GM18909 (cell line): Measurements from ENCODE around the gene BOD1L2.

Experiments
- ATAC-seq: cut with Tn5 transposase; IDR thresholded peaks from one replicate; pipeline ENCODE4 v1.9.1; 2021; ENCODE audit warnings: mild to moderate bottlenecking; ENCODE audit not compliant: unreplicated experiment, poor library complexity

Gene BOD1L2

DNA sequence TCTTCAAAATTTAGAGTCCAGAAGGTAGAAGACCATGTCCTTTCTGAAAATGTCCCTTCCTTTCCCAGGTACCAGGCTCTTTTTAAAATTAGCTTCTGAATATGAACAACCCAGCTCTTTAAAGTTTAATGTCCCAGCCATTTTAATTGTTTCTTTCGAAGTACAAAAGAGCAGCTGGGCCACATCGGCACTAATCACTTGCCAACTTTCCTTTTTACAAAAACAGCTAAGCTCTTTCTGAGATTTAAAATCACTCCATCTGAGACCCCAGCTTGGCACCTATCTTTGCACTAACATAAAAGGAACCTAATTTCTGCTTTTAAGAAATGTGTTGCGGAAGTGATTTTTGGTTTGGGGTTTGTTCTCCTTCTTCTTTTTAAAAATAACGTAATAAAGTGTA is 2.6 kb downstream of the BOD1L2 start:
- no peak for ATAC-seq

DNA sequence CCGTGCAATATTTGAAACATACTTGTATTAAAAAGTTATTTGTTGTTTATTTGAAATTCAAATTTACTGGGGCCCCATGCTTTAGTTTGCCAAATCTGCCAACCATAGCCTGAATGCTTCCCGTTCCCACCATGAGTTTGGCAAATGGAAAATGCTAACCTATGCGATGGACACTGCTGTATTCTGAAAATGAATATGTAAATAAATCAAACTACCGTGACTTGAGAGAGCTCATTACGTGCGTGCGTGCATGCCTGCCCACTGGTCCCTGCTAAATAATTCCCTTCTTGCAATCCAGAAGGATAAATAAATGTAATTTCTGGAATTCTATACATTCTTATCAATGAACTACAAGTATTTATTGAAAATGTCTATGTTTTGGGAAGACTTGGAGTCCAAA is 3.2 kb downstream of the BOD1L2 start:
- ATAC-seq = no peak

GRCh38 chr18:57150828-57151227 is 3.9 kb downstream of the BOD1L2 start:
- no peak for ATAC-seq

GRCh38 chr18:57154191-57154830 is 7.4 kb downstream of the BOD1L2 start:
- no peak for ATAC-seq

DNA sequence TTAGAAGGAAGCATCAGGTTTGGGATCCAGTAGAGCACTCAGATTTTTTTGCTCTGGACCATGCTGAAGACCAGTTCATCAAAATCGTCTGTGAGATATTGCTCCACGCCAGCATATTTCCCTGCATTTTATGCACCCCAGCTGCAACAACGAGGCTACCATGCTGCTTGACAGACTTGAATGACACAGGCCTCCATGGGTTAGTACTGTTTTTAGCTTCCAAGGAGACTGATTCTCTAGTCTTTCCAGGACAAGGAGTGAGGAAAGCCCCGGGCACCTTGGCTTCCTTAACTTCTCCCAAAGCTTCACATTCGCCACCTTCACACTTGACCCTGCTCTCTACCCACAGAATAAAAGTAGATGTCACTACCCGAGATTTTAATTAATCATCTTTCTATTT is 17.5 kb downstream of the BOD1L2 start:
- no peak for ATAC-seq

DNA sequence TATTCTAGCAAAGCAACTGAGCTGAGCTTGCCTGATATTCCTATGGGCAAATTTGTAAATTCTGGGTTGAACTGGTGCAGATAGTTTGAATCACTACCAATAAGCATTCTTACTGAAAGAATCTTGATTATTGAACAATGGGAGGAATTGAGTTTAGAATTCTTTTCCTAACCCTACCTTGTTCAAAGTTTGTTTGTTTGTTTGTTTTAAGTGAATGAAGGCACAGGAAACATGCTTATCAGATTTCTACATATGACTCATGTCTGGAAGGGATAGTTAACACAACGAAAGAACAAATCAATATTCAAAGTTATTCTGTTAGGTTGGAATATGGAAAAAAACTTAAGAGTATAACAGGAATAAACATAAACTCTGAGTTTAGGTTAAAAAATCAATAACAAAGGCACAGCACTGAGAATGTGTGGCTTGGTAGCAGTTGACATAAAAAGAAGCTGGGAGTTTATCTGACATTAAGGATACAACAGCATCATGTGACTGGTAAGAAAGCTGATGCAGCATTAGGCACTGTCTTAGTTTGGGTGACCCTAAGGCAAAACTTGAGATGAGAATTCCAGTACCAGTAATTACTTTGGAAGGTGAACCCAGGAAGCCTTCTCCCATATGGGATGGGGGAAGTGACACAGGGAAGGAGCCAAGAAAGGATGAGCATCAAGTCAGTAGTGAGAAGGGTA is 20.9 kb downstream of the BOD1L2 start:
- no peak for ATAC-seq

DNA sequence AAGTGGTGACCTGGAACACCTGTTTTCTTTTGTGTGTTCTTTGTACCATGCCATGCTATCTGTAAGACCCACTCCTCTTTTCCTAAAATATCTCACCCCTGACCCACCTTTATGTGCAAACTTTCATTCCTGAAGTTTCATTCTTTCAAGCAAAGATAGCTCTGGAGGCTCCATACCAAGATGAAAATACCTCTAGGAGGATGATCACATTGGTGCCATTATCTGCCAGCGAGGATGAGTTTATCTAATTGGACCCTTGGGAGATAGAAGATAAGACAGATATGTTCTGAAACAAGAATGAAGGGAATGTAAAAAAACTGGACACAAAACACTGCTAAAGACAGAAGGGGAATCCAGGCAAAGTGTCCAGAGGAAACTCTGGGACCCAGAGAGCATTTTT is 24.1 kb downstream of the BOD1L2 start:
- no peak for ATAC-seq

GRCh38 chr18:57175532-57175931 is 28.6 kb downstream of the BOD1L2 start:
- no peak for ATAC-seq

GRCh38 chr18:57185434-57185833 is 38.5 kb downstream of the BOD1L2 start:
- no peak for ATAC-seq

- no peak for ATAC-seq
Measured at GRCh38 chr18:57188851-57189557, 42.1 kb downstream of the BOD1L2 start.

DNA sequence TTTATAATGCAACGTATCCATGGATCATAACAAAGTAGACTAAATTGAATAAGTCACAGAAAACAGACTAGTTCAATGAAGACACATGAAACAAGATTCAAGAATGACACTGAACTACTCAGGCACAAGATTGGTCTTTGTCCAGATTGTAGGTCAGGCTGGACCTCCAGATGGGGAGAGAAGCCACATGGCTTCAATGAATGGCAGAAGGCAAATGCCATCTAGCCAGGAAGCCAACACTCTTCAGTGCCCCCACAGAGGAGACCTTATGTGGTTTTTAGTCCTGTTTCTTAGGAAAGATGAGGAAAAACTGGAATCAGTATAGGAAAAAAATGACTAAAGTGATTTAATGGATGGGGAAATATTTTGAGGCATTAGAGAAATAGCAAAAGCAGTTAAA is 43.1 kb downstream of the BOD1L2 start:
- ATAC-seq = no peak

- no peak for ATAC-seq
Measured at GRCh38 chr18:57194070-57194469, 47.2 kb downstream of the BOD1L2 start.

GRCh38 chr18:57194622-57195021 is 47.7 kb downstream of the BOD1L2 start:
- no peak for ATAC-seq

- ATAC-seq = no peak
Measured at GRCh38 chr18:57195341-57195740, 48.5 kb downstream of the BOD1L2 start.

DNA sequence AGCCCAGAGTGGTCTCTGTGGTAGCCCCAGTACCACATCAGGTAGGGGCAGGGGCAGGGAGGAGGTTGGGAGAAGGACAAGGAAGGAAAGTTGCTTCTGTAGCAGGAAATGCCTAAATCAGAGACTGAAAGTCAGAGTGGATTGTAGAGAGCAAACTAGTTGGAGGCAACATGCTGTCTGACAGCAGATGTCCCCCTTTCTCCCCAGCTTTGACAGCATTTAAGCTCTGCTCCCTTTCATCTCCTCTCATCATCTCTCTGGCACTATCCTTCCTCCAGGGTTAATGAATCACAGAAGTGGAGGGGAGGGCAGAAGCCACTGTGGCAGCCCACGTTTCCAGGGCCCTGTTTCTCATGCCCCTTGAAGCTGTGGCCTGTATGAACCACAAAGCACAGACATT is 50.4 kb downstream of the BOD1L2 start:
- ATAC-seq = no peak

GRCh38 chr18:57198073-57198472 is 51.2 kb downstream of the BOD1L2 start:
- ATAC-seq = no peak
